HepG2 (cell line): Measurements from ENCODE around the gene SPTSSA.

ENCODE experiments used
- ASH2L ChIP-seq: fragments of 300-600, 200-600 bp; sonication (generic); IDR thresholded peaks from 2 replicates; pipeline ENCODE4 v1.7.0; 2017; ENCODE audit warnings: low read depth, mild to moderate bottlenecking, moderate library complexity, mixed read lengths, low read length; ENCODE audit not compliant: insufficient read length
- CHCHD3 ChIP-seq: sonication (generic); formaldehyde crosslinking; IDR thresholded peaks from 2 replicates; pipeline ENCODE4 v1.8.0; 2022; ENCODE audit warnings: mild to moderate bottlenecking, missing genetic modification reagents, moderate library complexity
- ESRRA ChIP-seq: sonication (generic); formaldehyde crosslinking; IDR thresholded peaks from 2 replicates; pipeline ENCODE4 v1.5.1; 2020; ENCODE audit warnings: mild to moderate bottlenecking, low read depth, missing genetic modification reagents
- GTF3A ChIP-seq: sonication (generic); formaldehyde crosslinking; conservative IDR thresholded peaks from 2 replicates; pipeline ENCODE4 v1.4.0; 2020; ENCODE audit warnings: mild to moderate bottlenecking, missing genetic modification reagents
- MXI1 ChIP-seq: IDR thresholded peaks from 3 replicates; pipeline ENCODE4 v1.6.1; 2012; ENCODE audit warnings: low read depth, low read length, inconsistent platforms, borderline replicate concordance
- NBN ChIP-seq: fragments of 450-650 bp; conservative IDR thresholded peaks from 2 replicates; pipeline ENCODE4 v1.6.1; 2017
- RBAK ChIP-seq: sonication (generic); formaldehyde crosslinking; IDR thresholded peaks from 2 replicates; pipeline ENCODE4 v1.5.1; 2020; ENCODE audit warnings: mild to moderate bottlenecking, missing genetic modification reagents
- ZNF460 ChIP-seq: sonication (generic); formaldehyde crosslinking; IDR thresholded peaks from 2 replicates; pipeline ENCODE4 v1.5.1; 2020; ENCODE audit warnings: missing genetic modification reagents, mild to moderate bottlenecking, borderline replicate concordance
- TF ChIP-seq, protein P1 (sequence below): sonication (generic); formaldehyde crosslinking; IDR thresholded peaks from 2 replicates; pipeline ENCODE4 v1.5.0; 2020; ENCODE audit warnings: mild to moderate bottlenecking, missing genetic modification reagents, moderate library complexity

DNA sequence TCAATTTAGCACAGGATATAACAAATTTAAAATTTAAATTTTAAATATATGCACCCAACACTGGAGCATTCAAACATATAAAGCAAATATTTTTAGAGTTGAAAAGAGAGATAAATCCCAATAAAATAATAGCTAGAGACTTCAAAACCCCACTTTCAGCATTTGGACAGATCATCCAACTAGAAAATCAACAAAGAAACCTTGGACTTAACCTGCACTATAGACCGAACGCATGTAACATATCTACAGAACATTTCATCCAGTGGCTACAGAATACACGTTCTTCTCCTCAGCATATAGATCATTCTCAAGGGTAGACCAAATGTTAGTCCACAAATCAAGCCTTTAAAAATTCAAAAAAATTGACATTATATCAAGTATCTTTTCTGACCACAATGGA, 64.0 kb downstream of the SPTSSA start:
- TF ChIP-seq ZNF460 (no peak), ASH2L (no peak), RBAK (no peak), MXI1 (no peak), GTF3A (no peak), CHCHD3 (CRISPR knock-in tag) (no peak), ESRRA (no peak), NBN (no peak)
- TF ChIP-seq, protein P1, sequence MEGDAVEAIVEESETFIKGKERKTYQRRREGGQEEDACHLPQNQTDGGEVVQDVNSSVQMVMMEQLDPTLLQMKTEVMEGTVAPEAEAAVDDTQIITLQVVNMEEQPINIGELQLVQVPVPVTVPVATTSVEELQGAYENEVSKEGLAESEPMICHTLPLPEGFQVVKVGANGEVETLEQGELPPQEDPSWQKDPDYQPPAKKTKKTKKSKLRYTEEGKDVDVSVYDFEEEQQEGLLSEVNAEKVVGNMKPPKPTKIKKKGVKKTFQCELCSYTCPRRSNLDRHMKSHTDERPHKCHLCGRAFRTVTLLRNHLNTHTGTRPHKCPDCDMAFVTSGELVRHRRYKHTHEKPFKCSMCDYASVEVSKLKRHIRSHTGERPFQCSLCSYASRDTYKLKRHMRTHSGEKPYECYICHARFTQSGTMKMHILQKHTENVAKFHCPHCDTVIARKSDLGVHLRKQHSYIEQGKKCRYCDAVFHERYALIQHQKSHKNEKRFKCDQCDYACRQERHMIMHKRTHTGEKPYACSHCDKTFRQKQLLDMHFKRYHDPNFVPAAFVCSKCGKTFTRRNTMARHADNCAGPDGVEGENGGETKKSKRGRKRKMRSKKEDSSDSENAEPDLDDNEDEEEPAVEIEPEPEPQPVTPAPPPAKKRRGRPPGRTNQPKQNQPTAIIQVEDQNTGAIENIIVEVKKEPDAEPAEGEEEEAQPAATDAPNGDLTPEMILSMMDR = no peak
